Measurements from ENCODE around the gene TREML2. TPM values are rescaled to one million over a fixed set of nuclear protein-coding genes. Genes with fewer than 3 reads are reported as not detected.

The TREML2 gene
- total RNA-seq, 1 donor = not detected

DNA sequence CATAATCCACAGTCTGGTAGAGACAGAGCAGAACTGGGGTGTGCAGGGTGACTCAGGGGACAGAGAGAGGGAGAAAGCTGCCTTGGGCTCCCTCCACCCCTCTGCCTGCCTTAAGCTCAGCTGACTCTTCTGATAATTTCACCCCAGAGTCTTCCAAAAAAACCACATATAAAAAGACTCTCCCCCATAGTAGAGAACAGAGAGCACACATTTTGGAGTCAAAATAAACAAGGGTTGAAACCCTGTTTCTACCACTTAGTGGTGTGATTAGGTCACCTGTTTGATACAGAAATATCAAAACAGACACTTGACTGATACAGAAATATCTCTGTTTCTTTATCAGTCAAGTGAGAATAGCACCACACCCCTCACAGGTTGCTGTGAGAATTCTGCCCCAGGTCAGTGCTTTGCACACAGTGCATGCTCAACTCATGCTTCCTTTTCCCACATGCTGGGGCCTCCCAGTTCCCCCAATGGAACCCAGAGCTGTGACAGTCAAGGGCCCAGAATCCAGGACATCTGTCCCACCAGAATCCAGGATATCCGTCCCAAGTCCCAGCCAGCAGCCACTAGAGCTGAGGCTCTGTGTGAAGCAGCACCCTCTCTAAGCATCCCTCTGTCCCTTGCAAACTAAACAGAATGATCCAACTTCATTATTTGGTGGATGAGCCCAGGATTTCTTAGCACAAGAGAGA, 1.2 kb downstream of the TREML2 start:
- H3K27ac ChIP-seq (ENCODE audit: low read depth, low read length) = no peak overlapping the region
- no peak overlapping the region for H3K4me3 ChIP-seq (ENCODE audit: insufficient read depth, low read length)
- no peak overlapping the region for H3K4me2 ChIP-seq (ENCODE audit: insufficient read depth, low read length)
- H3K36me3 ChIP-seq (ENCODE audit: insufficient read depth, low read length) = no peaks in the 10 kb centered on the region
- no peaks in the 10 kb centered on the region for H3K79me2 ChIP-seq (ENCODE audit: insufficient read depth, low read length)
- H3K27me3 ChIP-seq (ENCODE audit: insufficient read depth, low read length) = peaks cover 4% of the 10 kb centered on the region
- no peak for DNase-seq (ENCODE audit: insufficient read length, low spot score, missing footprints)
- no peaks in the 10 kb centered on the region for H3K9me3 ChIP-seq (ENCODE audit: low read depth, low read length)
- H4K20me1 ChIP-seq (ENCODE audit: insufficient read depth, low read length) = no peaks in the 10 kb centered on the region
- H3K4me1 ChIP-seq (ENCODE audit: insufficient read depth, low read length) = no peaks in the 10 kb centered on the region
- TF ChIP-seq, protein P1, sequence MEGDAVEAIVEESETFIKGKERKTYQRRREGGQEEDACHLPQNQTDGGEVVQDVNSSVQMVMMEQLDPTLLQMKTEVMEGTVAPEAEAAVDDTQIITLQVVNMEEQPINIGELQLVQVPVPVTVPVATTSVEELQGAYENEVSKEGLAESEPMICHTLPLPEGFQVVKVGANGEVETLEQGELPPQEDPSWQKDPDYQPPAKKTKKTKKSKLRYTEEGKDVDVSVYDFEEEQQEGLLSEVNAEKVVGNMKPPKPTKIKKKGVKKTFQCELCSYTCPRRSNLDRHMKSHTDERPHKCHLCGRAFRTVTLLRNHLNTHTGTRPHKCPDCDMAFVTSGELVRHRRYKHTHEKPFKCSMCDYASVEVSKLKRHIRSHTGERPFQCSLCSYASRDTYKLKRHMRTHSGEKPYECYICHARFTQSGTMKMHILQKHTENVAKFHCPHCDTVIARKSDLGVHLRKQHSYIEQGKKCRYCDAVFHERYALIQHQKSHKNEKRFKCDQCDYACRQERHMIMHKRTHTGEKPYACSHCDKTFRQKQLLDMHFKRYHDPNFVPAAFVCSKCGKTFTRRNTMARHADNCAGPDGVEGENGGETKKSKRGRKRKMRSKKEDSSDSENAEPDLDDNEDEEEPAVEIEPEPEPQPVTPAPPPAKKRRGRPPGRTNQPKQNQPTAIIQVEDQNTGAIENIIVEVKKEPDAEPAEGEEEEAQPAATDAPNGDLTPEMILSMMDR (IDR thresholded peaks at IDR 0.05; ENCODE audit: extremely low read depth, low read depth, low read length) = no peak
- no peak overlapping the region for H2AFZ ChIP-seq (ENCODE audit: low read length)

DNA sequence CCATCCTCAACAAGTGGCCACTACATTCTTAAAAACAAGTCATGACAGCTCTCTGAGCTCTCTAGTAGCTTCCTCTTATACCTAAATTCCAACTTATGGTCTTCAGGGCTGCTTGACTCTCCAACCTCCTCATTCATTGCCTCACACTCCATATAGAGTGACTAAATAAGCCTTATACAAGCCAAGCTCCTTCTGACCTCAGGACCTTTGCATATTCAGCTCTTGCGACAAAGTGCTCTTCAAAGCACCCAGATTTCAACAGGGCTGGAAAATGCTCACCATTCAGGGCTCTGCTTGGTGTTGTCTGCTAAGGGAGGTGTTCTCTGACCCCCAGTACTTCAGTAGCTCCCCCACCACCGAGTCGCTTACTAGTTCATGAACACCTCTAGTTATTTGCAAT, 3.7 kb downstream of the TREML2 start:
- Histone ChIP-seq H3K4me2 (ENCODE audit: insufficient read depth, low read length) (no peak overlapping the region), H3K27me3 (ENCODE audit: insufficient read depth, low read length) (peaks cover 4% of the 10 kb centered on the region), H3K36me3 (ENCODE audit: insufficient read depth, low read length) (no peaks in the 10 kb centered on the region), H2AFZ (ENCODE audit: low read length) (no peak overlapping the region), H3K9me3 (ENCODE audit: low read depth, low read length) (no peaks in the 10 kb centered on the region), H4K20me1 (ENCODE audit: insufficient read depth, low read length) (no peaks in the 10 kb centered on the region), H3K79me2 (ENCODE audit: insufficient read depth, low read length) (no peaks in the 10 kb centered on the region), H3K27ac (ENCODE audit: low read depth, low read length) (no peak overlapping the region), H3K4me1 (ENCODE audit: insufficient read depth, low read length) (no peaks in the 10 kb centered on the region), H3K4me3 (ENCODE audit: insufficient read depth, low read length) (no peak overlapping the region)
- no peak for DNase-seq (ENCODE audit: insufficient read length, low spot score, missing footprints)
- TF ChIP-seq, protein P1 (IDR thresholded peaks at IDR 0.05; ENCODE audit: extremely low read depth, low read depth, low read length) = no peak

DNA sequence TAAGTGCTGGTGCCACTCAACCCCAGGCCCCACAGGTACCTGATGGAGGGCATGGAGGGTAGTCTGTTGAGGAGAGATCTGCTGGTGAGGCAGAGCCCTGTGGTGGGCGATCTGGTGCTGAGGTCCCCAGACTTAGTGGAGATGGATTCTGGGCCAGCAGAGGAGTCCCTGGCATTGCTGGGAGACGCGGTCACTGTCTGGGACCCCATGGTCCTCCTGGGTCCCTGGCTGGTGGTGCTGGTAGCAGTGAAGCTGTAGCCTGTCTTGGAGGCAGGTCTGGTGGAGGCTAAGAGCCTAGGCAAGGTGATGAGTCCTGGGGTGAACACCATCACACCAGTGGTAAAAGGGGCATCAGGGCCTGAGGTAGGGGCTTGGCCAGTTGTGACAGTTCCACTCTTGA, 6.6 kb downstream of the TREML2 start:
- Histone ChIP-seq H3K27me3 (ENCODE audit: insufficient read depth, low read length) (peaks cover 4% of the 10 kb centered on the region), H3K36me3 (ENCODE audit: insufficient read depth, low read length) (no peaks in the 10 kb centered on the region), H3K9me3 (ENCODE audit: low read depth, low read length) (no peaks in the 10 kb centered on the region), H4K20me1 (ENCODE audit: insufficient read depth, low read length) (no peaks in the 10 kb centered on the region), H3K79me2 (ENCODE audit: insufficient read depth, low read length) (no peaks in the 10 kb centered on the region), H3K4me1 (ENCODE audit: insufficient read depth, low read length) (no peaks in the 10 kb centered on the region), H2AFZ (ENCODE audit: low read length) (no peak overlapping the region), H3K4me3 (ENCODE audit: insufficient read depth, low read length) (no peak overlapping the region), H3K27ac (ENCODE audit: low read depth, low read length) (no peak overlapping the region), H3K4me2 (ENCODE audit: insufficient read depth, low read length) (no peak overlapping the region)
- DNase-seq (ENCODE audit: insufficient read length, low spot score, missing footprints) = no peak
- TF ChIP-seq, protein P1 (IDR thresholded peaks at IDR 0.05; ENCODE audit: extremely low read depth, low read depth, low read length) = no peak

DNA sequence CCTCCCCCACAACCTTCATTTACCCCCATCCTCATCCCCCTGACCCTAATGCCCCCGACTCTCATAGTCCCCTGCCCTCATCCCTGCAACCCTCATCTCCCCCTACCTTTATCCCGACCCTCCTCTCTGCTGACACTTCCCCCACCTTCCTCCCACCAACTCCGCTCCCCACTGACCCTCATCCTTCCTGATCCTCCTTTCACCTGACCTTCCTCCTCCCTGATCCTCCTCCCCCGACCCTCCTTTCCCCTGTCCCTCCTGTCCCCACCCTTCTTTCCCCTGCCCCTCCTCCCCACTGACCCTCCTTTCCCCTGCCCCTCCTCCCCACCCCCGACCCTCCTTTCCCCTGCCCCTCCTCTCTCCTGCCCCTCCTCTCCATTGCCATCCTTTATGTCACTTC, 7.1 kb downstream of the TREML2 start:
- DNase-seq (ENCODE audit: insufficient read length, low spot score, missing footprints) = no peak
- H3K4me3 ChIP-seq (ENCODE audit: insufficient read depth, low read length) = no peak overlapping the region
- H3K9me3 ChIP-seq (ENCODE audit: low read depth, low read length) = no peaks in the 10 kb centered on the region
- H3K36me3 ChIP-seq (ENCODE audit: insufficient read depth, low read length) = no peaks in the 10 kb centered on the region
- no peaks in the 10 kb centered on the region for H3K4me1 ChIP-seq (ENCODE audit: insufficient read depth, low read length)
- H3K79me2 ChIP-seq (ENCODE audit: insufficient read depth, low read length) = no peaks in the 10 kb centered on the region
- H3K4me2 ChIP-seq (ENCODE audit: insufficient read depth, low read length) = no peak overlapping the region
- TF ChIP-seq, protein P1 (IDR thresholded peaks at IDR 0.05; ENCODE audit: extremely low read depth, low read depth, low read length) = no peak
- H3K27me3 ChIP-seq (ENCODE audit: insufficient read depth, low read length) = peaks cover 4% of the 10 kb centered on the region
- H3K27ac ChIP-seq (ENCODE audit: low read depth, low read length) = no peak overlapping the region
- H2AFZ ChIP-seq (ENCODE audit: low read length) = no peak overlapping the region
- H4K20me1 ChIP-seq (ENCODE audit: insufficient read depth, low read length) = no peaks in the 10 kb centered on the region

Measured in osteoblast (primary cell).